Thoracic aorta (tissue), 2 donors: ENCODE results near the gene DCAF4. TPM values are rescaled to one million over a fixed set of nuclear protein-coding genes. Genes with fewer than 3 reads are reported as not detected.

ENCODE experiments used
- ATAC-seq: fragments of 150-250 bp; one replicate; pipeline ENCODE4 v1.8.0; 2017; ENCODE audit warnings: low read depth; ENCODE audit not compliant: insufficient number of reproducible peaks, low FRiP score
- DNase-seq: peaks from one replicate; pipeline ENCODE4 v3.0.0-alpha.2; 2020; ENCODE audit warnings: low spot score
- H3K27ac ChIP-seq, 2 donors: fragments of 200-600 bp; sonication (generic); 1 replicate in 1 of 2; 2 replicates in 1 of 2; pipeline ENCODE4 v1.5.1; 2016; ENCODE audit warnings: mild to moderate bottlenecking in 2 of 2, moderate library complexity in 2 of 2
- H3K27me3 ChIP-seq: fragments of 200-600 bp; sonication (generic); replicated peaks from 2 replicates; pipeline ENCODE4 v1.6.0; 2016; ENCODE audit warnings: mild to moderate bottlenecking; ENCODE audit not compliant: insufficient read depth
- H3K36me3 ChIP-seq: fragments of 200-600 bp; sonication (generic); one replicate; pipeline ENCODE4 v1.5.1; 2016
- H3K4me1 ChIP-seq, 2 donors: fragments of 200-600 bp; sonication (generic); 1 replicate in 1 of 2; 2 replicates in 1 of 2; pipeline versions ENCODE4 v1.5.1 to v1.6.0; 2016; ENCODE audit warnings: low read depth in 2 of 2, mild to moderate bottlenecking in 1 of 2; ENCODE audit not compliant: control insufficient read depth in 1 of 2
- H3K4me3 ChIP-seq: fragments of 200-600 bp; sonication (generic); 2 replicates; pipeline ENCODE4 v1.5.1; 2016; ENCODE audit warnings: mild to moderate bottlenecking
- H3K9me3 ChIP-seq: fragments of 200-600 bp; sonication (generic); 2 replicates; pipeline ENCODE4 v1.5.1; 2016
- total RNA-seq, 2 donors: library from RNA; depleted of rRNA; stranded (reverse); fragments of >200 nt; gene quantifications; one replicate each; pipeline versions ENCODE4 v1.1.0 to v1.2.3, GENCODE V29; 2016
- TF ChIP-seq, protein P1 (sequence below): fragments of 200-600 bp; sonication (generic); IDR thresholded peaks from one replicate; pipeline ENCODE4 v1.5.1; 2019; ENCODE audit warnings: antibody characterized with exemption

The DCAF4 gene
- total RNA-seq, 2 donors from 2014 or later = 13.1 to 65.5 TPM

DNA sequence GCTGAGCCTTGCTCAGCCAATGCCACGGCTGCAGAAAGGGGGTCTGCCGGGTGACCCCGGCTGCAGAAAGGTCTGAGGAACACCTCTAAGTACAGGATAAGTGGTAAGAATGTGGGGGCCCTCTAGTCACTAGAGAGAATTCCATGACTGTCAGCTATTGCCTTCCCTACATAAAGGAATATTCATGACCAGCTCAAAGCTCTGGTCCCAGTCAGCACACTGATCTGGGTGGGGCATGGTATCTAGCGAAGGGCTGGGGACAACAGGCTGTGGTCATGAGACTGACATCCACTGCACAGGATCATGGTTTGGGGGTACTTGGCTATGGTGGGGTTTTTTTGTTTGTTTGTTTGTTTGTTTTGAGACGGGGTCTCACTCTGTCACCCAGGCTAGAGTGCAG, 42.1 kb downstream of the DCAF4 start:
- H3K9me3 ChIP-seq = no peaks in the 10 kb centered on the region
- H3K4me1 ChIP-seq = no peaks in the 10 kb centered on the region
- H3K4me3 ChIP-seq = no peak overlapping the region
- TF ChIP-seq, protein P1, sequence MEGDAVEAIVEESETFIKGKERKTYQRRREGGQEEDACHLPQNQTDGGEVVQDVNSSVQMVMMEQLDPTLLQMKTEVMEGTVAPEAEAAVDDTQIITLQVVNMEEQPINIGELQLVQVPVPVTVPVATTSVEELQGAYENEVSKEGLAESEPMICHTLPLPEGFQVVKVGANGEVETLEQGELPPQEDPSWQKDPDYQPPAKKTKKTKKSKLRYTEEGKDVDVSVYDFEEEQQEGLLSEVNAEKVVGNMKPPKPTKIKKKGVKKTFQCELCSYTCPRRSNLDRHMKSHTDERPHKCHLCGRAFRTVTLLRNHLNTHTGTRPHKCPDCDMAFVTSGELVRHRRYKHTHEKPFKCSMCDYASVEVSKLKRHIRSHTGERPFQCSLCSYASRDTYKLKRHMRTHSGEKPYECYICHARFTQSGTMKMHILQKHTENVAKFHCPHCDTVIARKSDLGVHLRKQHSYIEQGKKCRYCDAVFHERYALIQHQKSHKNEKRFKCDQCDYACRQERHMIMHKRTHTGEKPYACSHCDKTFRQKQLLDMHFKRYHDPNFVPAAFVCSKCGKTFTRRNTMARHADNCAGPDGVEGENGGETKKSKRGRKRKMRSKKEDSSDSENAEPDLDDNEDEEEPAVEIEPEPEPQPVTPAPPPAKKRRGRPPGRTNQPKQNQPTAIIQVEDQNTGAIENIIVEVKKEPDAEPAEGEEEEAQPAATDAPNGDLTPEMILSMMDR = no peak
- peaks cover 36% of the 10 kb centered on the region for H3K36me3 ChIP-seq
- no peak for DNase-seq
- H3K27me3 ChIP-seq = no peaks in the 10 kb centered on the region
- ATAC-seq = no peak
- no peak overlapping the region for H3K27ac ChIP-seq

DNA sequence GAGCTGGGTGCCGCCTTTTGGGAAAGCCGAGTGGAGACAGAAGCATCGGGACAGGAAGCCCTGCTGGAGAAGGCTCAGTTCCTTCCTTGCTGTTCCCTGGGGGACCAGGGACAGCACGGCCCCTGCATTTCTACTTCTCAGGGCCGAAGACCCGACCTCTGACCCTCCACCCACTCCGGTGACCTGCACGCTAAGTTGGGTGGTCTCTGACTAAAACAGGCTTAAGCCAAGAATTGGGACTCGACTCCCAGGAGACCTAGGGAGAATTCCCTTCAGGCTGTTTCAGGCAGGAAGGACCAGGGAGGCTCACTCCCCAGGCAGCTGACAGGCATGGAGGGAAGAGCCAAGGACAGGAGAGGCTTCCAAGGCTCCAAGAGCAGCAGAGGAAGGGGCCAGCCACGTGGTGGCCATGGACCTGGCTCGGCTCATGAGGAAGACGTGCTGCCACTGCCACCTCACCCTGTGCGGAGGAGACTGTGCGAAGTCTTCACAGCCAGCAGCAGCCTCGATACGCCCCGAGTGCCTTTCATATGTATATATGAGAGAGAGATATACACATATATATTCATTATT, 43.9 kb downstream of the DCAF4 start:
- no peaks in the 10 kb centered on the region for H3K9me3 ChIP-seq
- ATAC-seq (no peak), DNase-seq (no peak)
- TF ChIP-seq, protein P1 = no peak
- no peaks in the 10 kb centered on the region for H3K4me1 ChIP-seq
- H3K36me3 ChIP-seq = peaks cover 54% of the 10 kb centered on the region
- H3K4me3 ChIP-seq = no peak overlapping the region
- no peak overlapping the region for H3K27ac ChIP-seq
- no peaks in the 10 kb centered on the region for H3K27me3 ChIP-seq

DNA sequence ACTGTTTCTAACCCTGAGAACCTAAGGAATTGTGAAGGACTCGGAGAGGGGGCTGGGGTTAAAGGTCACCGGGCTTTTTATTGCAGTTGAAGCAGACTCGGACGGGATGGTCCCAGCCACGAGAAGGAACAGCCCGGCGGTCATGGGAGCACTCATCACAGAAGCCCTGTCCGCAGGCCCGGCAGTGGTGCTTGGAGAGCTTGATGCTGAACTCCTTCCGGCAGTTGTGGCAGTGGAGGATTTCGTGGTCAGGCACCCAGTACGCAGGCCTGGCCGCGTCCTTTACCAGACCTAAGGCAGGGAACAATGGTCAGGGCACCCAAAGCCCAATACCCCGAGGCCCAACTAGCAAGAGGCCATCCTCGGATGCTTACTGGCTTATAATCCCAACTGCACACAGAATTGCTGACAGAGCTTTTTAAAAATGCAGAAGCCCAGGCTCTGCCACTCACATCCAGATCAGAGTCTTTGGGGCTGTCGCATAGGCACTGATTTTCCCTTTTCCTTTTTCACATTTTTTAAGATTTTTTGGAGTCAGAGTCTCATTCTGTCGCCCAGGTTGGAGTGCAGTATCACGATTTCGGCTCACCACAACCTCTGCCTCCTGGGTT, 44.7 kb downstream of the DCAF4 start:
- Histone ChIP-seq H3K27ac (no peak overlapping the region), H3K4me1 (no peaks in the 10 kb centered on the region), H3K9me3 (no peaks in the 10 kb centered on the region), H3K4me3 (no peak overlapping the region), H3K27me3 (no peaks in the 10 kb centered on the region), H3K36me3 (peaks cover 60% of the 10 kb centered on the region)
- ATAC-seq = no peak
- DNase-seq = no peak
- TF ChIP-seq, protein P1 = no peak

DNA sequence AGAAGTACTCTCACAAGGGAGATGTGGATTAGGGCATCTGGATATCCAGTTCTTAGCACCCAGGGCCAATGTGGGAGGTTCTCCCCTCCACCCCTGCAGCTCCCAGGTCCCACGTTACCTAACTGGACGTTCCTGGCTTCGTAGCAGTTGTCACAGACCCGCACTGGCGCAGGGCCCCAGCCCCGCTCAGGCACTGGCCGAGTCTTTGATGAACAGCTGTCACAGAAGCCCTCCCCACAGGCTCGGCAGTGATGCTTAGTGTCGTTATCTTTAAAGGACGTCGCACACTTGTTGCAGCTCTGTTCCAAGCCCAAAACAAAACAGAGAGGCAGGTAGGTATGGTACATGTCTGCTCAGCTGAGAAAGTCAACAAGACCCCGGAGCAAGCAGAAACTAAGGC, 48.4 kb downstream of the DCAF4 start:
- Histone ChIP-seq H3K4me3 (no peak overlapping the region), H3K27me3 (no peaks in the 10 kb centered on the region), H3K27ac (no peak overlapping the region), H3K4me1 (no peaks in the 10 kb centered on the region), H3K9me3 (no peaks in the 10 kb centered on the region), H3K36me3 (peaks cover 63% of the 10 kb centered on the region)
- TF ChIP-seq, protein P1 = no peak
- DNase-seq (no peak), ATAC-seq (no peak)

DNA sequence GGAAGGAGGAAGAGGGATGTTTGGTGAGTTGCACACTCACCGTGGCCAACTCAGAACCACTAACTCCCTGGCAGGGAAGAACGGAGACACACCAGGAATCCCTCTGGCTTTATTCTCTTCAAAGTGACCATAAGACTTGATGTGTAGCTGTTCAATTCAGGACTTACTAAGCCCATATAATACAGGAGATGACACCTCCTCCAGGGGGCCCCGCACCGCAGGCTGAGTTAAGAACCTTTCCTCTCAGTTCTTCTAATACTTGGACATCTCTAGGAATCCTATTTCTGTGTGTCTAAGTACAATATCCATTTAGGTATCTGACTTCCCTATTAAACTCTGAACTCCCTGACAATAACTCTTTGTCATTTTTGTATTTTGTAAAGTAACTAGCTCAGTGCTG, 49.5 kb downstream of the DCAF4 start:
- TF ChIP-seq, protein P1 = no peak
- no peak overlapping the region for H3K4me3 ChIP-seq
- H3K27me3 ChIP-seq = no peaks in the 10 kb centered on the region
- no peak overlapping the region for H3K27ac ChIP-seq
- ATAC-seq = no peak
- H3K36me3 ChIP-seq = peaks cover 61% of the 10 kb centered on the region
- DNase-seq = no peak
- no peaks in the 10 kb centered on the region for H3K4me1 ChIP-seq
- H3K9me3 ChIP-seq = no peaks in the 10 kb centered on the region
